ENCODE results near the gene YWHAG.
A peak's percentile ranks its signal among the peaks of the same experiment; 100 is the strongest.
"Not testable (repeated sequence)": the region's sequence is repeated elsewhere in the genome, so short reads cannot be mapped to it uniquely, and the experiment has no call there.

Gene YWHAG

DNA sequence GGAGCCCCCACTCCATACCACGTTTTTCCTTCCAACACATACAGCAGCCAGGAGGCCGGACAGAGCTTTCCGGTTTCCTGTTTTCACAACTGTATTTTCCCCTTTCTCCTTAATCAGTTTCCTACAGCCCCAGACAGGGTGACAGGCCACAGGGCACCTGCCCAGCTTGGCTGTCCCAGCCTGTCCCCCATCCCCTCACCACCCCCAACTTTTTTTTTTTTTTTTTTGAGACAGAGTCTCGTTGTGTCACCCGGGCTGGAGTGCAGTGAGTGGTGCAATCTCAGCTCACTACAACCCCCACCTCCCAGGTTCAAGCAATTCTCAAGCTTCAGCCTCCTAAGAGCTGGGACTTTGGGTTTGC lies 66.6 kb downstream of the YWHAG start:
- peak overlapping the region; percentile 35 for H3K27ac Mint-ChIP-seq
- H3K4me3 Mint-ChIP-seq = no peak overlapping the region
- no peaks in the 10 kb centered on the region for H3K27me3 Mint-ChIP-seq
- peaks cover 14% of the 10 kb centered on the region for H3K4me1 Mint-ChIP-seq
- H3K36me3 Mint-ChIP-seq (ENCODE audit: low read depth) = no peaks in the 10 kb centered on the region
- ATAC-seq (no peak), DNase-seq (no peak)
- H3K9me3 Mint-ChIP-seq = no peaks in the 10 kb centered on the region

DNA sequence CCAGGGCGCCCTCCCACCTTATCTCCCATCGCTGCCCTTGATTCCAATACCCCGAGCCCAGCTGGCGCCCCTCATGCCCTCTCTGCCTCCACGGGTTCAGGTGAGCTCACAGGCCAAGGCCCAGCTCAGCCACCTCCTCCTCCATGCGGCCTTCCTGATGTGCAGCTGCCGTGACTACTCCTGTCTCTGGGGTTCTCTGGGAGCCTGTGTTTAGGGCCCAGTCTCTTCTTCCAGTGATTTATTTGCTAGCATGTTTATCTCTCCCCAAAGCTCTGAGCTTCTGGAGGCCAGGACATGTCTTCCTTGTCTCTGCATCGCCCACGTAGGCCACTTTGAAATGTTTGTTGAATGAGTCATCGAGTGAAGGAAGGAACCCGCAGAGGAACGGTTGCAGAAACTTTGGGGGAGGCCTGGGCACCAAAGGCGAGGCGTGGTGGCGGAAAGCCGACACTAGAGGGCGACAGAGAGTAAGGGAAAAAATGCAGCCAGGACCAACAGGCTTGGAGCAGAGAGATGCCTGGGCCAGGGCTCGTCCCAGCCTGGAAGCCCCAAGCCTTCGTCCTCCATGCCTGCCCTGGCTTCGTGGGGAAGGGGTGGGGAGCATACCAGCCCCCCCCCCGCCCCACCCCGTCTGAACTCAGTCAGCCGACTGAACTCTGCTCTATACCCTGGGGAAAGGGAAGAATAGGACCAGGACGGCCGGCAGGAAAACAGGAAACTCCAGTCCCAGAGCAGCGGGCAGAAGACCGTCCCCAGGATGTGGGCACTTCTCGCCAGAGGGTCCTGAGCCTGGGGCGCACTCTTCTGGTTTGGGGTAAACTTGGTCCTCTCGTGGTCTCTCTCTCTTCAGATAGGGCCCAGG lies 67.2 kb downstream of the YWHAG start:
- Mint-ChIP-seq H3K4me3 (no peak overlapping the region), H3K36me3 (ENCODE audit: low read depth) (no peaks in the 10 kb centered on the region), H3K9me3 (no peaks in the 10 kb centered on the region), H3K4me1 (peaks cover 14% of the 10 kb centered on the region), H3K27me3 (no peaks in the 10 kb centered on the region), H3K27ac (peak overlapping the region; percentile 58)
- DNase-seq = peak; percentile 92
- peak; percentile 91 for ATAC-seq

DNA sequence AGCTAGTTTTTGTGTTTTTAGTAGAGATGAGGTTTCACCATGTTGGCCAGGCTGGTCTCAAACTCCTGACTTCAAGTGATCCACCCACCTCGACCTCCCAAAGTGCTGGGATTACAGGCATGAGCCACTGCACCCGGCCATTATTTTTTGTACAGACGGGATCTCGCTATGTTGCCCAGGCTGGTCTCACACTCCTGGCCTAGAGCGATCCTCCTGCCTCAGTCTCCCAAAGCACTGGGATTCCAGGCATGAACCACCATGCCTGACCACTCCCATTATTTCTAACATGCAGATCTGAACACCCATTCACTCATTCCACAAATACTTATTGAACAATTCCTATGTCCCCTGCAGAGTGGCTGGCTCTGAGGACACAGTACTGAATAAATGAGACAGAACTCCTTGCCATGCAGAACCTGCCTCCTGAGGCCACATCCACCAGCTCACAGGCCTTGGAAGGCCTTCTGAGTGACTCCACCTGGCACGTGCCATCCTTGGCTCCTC lies 67.9 kb downstream of the YWHAG start:
- peaks cover 14% of the 10 kb centered on the region for H3K4me1 Mint-ChIP-seq
- H3K36me3 Mint-ChIP-seq (ENCODE audit: low read depth); H3K4me3 Mint-ChIP-seq; DNase-seq; H3K27ac Mint-ChIP-seq; ATAC-seq; H3K9me3 Mint-ChIP-seq; H3K27me3 Mint-ChIP-seq: not testable (repeated sequence)

DNA sequence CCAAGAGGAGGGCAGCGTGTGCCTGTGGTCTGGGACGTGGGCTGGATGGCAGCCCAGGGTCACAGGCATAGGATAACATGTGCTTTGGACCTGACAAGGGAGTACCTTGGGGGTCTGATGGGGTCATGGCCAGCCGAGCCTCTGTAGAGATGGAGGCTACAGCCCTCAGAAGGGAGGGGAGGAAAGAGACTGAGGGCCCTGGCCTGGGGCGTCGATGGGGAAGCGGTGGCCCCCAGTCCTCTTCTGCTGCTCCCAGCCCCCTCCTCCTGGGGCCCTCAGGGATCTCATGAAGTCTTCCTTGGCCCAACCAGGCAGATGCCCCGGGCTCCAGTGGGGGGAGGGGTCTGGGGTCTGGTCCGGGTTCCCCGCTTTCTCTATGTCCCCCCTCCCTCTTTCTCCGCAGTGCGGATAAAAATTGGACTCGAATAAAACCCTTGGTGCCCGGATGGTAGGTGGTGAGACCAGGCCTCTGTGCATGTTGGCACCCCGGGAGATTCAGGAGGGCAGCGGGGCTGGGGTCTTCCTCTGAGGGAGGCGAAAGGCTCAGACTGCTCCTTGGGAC lies 71.9 kb downstream of the YWHAG start:
- Mint-ChIP-seq H3K9me3 (no peaks in the 10 kb centered on the region), H3K27me3 (peaks cover 23% of the 10 kb centered on the region), H3K36me3 (ENCODE audit: low read depth) (no peaks in the 10 kb centered on the region), H3K27ac (no peak overlapping the region), H3K4me3 (no peak overlapping the region), H3K4me1 (peaks cover 16% of the 10 kb centered on the region)
- ATAC-seq (no peak), DNase-seq (no peak)

DNA sequence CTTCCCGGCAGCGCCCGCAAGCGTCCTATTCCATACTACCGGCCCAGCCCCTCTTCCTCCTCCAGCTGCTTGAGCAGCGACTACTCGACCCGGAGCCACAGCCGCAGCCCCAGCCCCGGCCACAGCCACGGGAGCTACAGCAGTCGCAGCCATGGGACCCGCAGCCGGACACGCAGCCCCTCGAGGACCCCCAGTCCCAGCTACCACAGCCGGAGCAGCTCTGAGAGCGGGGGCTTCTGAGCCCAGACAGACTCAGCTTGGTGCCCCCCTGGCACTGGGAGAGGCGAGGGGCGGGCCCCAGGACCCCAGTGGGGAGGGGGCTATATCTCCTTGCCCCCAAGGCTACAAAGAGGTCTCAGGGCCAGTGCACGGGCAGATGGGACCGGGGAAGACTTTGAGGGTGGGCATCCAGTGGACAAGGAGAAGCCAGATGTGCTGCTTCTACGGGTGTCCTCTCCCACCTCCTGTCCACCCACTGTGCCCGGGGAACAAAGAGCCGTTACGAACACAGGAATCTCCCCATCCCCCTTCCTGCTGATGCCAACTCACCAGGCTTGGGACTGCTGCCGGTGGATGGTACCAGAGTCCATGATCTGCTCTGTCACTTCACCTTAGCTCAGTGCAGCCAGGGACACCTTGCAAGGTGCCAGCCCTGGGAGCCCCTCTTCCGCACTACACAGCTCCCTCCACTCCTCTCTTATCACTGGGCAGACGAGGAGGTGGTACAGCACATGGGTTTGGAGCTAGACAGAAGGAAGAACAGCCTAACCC lies 73.0 kb downstream of the YWHAG start:
- DNase-seq (no peak), ATAC-seq (no peak)
- no peaks in the 10 kb centered on the region for H3K36me3 Mint-ChIP-seq (ENCODE audit: low read depth)
- H3K9me3 Mint-ChIP-seq = no peaks in the 10 kb centered on the region
- H3K4me3 Mint-ChIP-seq = no peak overlapping the region
- peaks cover 10% of the 10 kb centered on the region for H3K4me1 Mint-ChIP-seq
- peaks cover 29% of the 10 kb centered on the region for H3K27me3 Mint-ChIP-seq
- H3K27ac Mint-ChIP-seq = no peak overlapping the region

DNA sequence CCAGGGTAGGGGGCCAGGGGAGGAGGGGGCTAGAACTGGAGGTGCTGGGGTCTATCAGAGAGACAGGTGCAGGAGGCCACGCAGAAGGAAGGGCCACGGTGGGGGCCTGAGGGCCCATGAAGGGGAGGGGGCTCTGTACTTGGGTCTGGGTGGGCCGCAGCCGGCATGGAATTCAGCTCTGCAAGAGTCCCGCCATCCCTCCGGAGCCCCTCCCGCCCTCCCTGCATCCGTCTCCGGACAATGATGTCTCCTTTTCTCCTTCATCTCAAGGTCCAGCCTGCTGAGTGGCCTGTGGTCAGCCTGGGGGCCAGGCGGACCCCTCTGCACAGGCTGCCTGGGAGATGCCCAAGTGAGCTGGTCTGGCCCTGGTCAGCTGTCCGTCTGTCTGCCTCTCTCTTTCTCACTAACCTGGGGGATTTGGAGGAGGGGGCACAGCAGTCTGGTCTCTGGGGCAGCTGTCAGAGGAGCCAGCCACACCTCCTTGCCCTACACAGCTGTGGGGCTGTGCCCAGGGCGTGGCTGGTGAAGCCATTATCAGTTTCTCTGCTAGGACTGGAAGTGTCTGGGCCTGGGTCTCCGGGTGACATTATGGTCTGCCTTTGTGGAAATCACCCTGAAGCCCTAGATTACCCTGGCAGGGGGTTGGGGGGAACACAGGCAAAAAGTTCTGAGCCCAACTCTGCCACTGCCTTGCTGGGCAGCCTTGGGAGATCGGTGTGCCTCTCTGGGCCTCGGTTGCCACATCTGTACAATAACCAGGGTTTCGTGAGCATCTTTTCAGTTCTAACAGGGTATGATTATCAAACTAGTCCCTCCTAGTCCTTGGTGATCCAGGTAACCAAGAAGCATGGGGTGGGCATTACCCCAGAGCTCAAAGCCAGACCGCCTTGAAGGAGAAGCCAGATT lies 75.3 kb downstream of the YWHAG start:
- H3K27me3 Mint-ChIP-seq = peaks cover 44% of the 10 kb centered on the region
- no peaks in the 10 kb centered on the region for H3K9me3 Mint-ChIP-seq
- no peaks in the 10 kb centered on the region for H3K36me3 Mint-ChIP-seq (ENCODE audit: low read depth)
- peak overlapping the region; percentile 46 for H3K4me3 Mint-ChIP-seq
- H3K4me1 Mint-ChIP-seq = peaks cover 9% of the 10 kb centered on the region
- ATAC-seq (no peak), DNase-seq (no peak)
- no peak overlapping the region for H3K27ac Mint-ChIP-seq

DNA sequence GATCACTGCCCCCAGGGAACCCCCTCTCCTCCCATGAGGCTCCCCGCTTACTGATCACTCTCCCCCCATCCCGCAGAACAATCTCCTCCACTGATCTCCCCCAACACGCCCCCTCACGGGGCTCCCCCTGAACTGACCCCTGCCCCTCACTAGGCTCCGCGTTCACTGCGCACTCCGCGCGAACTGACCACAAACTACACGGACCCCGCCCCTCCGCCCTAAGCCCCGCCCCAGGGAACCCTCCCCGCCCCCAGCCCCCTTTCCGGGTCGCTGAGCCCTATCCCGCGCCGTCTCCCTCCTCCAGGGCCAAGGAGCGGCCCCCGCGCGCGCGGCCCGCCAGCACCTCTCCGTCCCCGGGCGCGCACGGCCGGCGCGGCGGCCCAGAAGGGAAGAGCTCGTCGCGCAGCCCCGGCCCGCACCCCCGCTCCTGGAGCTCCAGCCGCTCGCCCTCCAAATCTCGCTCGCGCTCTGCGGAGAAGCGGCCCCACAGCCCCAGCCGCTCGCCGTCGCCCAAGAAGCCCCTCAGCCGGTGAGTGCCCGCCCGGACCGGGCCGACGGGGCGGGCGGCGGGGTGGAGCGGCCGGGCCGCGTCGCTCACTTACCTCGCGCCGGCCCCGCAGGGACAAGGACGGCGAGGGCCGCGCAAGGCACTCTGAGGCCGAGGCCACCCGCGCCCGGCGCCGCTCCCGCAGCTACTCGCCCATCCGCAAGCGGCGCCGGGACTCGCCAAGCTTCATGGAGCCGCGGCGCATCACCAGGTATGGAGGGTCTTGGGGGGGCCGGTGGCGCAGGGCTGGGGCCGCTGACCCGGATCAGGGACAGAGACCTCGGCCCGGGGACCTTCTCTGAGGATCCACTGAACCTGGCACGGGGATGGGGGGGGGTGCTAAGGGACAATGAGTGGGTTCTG lies 76.2 kb downstream of the YWHAG start:
- no peak overlapping the region for H3K27ac Mint-ChIP-seq
- ATAC-seq (no peak), DNase-seq (no peak)
- peaks cover 9% of the 10 kb centered on the region for H3K4me1 Mint-ChIP-seq
- no peaks in the 10 kb centered on the region for H3K36me3 Mint-ChIP-seq (ENCODE audit: low read depth)
- no peaks in the 10 kb centered on the region for H3K9me3 Mint-ChIP-seq
- peak overlapping the region; percentile 48 for H3K4me3 Mint-ChIP-seq
- peaks cover 49% of the 10 kb centered on the region for H3K27me3 Mint-ChIP-seq

DNA sequence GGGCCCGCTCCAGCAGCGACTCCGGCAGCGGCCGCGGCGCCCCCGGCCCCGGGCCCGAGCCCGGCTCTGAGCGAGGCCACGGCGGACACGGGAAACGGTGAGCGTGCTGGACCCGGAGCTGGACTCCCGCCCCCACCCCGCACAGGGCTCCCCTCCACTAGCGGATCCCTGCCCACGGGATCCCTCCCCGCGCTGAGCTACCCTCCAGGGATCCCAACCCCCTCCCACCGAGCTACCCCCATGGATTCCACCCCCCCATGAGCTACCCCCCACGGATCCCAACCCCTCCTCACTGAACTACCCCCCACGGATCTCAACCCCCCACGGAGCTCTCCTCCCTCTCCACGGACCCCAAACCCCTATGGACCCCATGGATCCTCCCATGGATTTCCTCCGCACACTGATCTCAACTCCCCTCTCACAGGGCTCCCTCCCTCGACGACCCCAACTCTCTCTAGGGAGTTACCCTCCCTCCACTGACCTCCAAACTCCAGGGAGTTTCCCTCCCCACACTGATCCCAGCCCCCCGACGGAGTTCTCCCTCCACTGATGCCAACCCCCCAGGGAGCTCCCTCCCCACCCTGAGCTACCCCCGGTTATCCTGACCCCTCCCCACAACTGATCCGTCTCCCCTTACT lies 77.0 kb downstream of the YWHAG start:
- Mint-ChIP-seq H3K4me3 (peak overlapping the region; percentile 48), H3K4me1 (peaks cover 9% of the 10 kb centered on the region), H3K27me3 (peaks cover 51% of the 10 kb centered on the region), H3K27ac (no peak overlapping the region), H3K9me3 (no peaks in the 10 kb centered on the region), H3K36me3 (ENCODE audit: low read depth) (no peaks in the 10 kb centered on the region)
- DNase-seq (no peak), ATAC-seq (no peak)

DNA sequence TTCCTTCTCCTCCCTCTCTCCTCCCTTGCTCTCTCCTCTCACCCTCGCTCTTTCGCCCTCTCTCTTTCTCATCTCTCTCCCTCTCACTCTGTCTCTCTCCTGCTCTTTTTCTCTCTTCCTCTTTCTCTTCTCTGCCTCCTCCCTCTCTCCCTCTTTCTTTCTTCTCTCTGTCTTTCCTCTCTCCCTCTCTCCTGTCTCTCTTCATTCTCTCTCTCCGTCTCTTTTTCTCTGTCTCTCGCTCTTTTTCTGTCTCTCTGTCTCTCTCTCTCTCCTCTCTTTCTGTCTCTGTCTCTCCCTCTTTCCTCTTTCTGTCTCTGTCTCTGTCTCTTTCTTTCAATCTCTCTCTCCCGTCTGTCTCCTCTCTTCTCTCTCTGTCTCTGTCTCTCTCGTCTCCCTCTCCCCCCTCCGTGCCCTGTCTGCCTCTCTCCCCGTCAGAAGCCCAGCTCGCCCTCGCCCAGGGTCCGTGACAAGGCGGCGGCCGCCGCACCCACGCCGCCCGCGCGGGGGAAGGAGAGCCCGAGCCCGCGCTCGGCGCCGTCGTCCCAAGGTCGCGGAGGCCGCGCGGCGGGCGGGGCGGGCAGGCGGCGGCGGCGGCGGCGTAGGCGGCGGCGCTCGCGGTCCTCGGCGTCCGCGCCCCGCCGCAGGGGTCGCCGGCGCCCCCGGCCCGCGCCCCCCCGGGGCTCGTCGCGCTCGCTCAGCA lies 77.6 kb downstream of the YWHAG start:
- Mint-ChIP-seq H3K27me3 (peaks cover 53% of the 10 kb centered on the region), H3K36me3 (ENCODE audit: low read depth) (no peaks in the 10 kb centered on the region), H3K4me1 (peaks cover 9% of the 10 kb centered on the region), H3K4me3 (peak overlapping the region; percentile 67), H3K9me3 (no peaks in the 10 kb centered on the region), H3K27ac (no peak overlapping the region)
- ATAC-seq (no peak), DNase-seq (no peak)

DNA sequence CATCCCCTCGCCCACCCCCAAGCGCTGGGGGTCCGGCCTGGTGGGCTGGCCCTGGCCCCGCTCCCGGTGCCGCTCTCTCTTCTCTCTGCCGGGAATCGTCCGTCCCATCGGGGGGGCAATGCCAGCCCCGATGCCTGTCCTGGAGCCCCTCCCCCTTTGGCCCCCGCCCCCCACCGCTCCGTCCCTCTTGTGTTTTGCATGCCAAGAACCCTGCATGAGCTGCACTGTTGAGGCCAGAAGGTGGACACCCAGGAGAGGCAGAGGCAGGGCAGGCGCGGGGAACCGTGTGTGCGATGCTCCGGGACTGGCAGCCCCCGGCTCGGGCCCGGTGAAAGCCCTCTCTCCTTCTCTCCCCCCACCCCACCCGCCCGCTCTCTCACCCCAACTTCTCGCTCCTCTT lies 78.4 kb downstream of the YWHAG start:
- Mint-ChIP-seq H3K9me3 (no peaks in the 10 kb centered on the region), H3K36me3 (ENCODE audit: low read depth) (no peaks in the 10 kb centered on the region), H3K4me1 (peaks cover 9% of the 10 kb centered on the region), H3K27ac (no peak overlapping the region), H3K27me3 (peaks cover 58% of the 10 kb centered on the region), H3K4me3 (no peak overlapping the region)
- no peak for DNase-seq
- no peak for ATAC-seq

DNA sequence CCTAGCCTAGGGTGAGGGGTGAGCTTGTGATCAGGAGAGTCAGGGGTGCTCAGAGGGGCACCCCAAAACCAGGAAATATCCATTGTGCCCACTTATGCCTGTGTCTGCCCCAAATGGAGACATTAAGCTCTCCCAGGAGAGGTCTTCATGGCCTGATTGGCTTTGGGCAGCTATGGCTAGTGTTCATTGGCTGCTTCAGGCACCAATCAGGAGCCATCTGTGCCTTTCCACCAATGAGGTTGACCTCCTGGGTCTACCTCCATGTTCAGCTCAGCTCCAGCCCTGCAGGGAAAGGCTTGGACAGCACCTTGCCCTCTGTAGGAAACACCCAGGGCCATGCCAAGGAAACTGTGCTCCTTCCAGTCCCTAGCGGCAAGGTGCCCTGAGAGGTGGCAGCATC lies 80.3 kb downstream of the YWHAG start:
- H3K4me1 Mint-ChIP-seq = peaks cover 10% of the 10 kb centered on the region
- H3K27ac Mint-ChIP-seq = no peak overlapping the region
- DNase-seq = no peak
- H3K4me3 Mint-ChIP-seq = no peak overlapping the region
- no peak for ATAC-seq
- no peaks in the 10 kb centered on the region for H3K9me3 Mint-ChIP-seq
- H3K36me3 Mint-ChIP-seq (ENCODE audit: low read depth) = no peaks in the 10 kb centered on the region
- peaks cover 45% of the 10 kb centered on the region for H3K27me3 Mint-ChIP-seq

Data from activated naive CD8-positive, alpha-beta T cell treated with anti-CD3 and anti-CD28 coated beads, Interleukin-2, amount 50 U/mL, for 24 hours (primary cell).